Sciatic nerve (tissue), 2 donors: ENCODE results near the gene RAB11B. TPM values are rescaled to one million over a fixed set of nuclear protein-coding genes. Genes with fewer than 3 reads are reported as not detected.
"Not testable (repeated sequence)": the region's sequence is repeated elsewhere in the genome, so short reads cannot be mapped to it uniquely, and the experiment has no call there.

Experiments used
- ATAC-seq: fragments of 200-7000 bp; cut with Tn5 transposase; one replicate; pipeline ENCODE4 v1.9.1; 2020; ENCODE audit warnings: mild to moderate bottlenecking, moderate library complexity
- DNase-seq: peaks from one replicate; pipeline ENCODE4 v3.0.0-alpha.2; 2020; ENCODE audit warnings: low spot score
- intact Hi-C: fragments of 100-400 bp; cut with DNase I; formaldehyde crosslinking; loops from one replicate; pipeline ENCODE4 v1.14.2; 2022
- total RNA-seq: library from RNA; stranded (reverse); fragmentation: NEBNext Ultra II Directional; extraction: Animal tissue kit (Norgen Biotek cat#: 25700); gene quantifications from one replicate; pipeline ENCODE4 v1.2.1, GENCODE V29; 2021
- donor health status: DM: no; HTN: no; CAD: no.
- donor health status: DM: no; HTN: no; CAD: no.

RAB11B gene
- total RNA-seq, 1 donor from 2014 or later: 91.6 TPM

DNA sequence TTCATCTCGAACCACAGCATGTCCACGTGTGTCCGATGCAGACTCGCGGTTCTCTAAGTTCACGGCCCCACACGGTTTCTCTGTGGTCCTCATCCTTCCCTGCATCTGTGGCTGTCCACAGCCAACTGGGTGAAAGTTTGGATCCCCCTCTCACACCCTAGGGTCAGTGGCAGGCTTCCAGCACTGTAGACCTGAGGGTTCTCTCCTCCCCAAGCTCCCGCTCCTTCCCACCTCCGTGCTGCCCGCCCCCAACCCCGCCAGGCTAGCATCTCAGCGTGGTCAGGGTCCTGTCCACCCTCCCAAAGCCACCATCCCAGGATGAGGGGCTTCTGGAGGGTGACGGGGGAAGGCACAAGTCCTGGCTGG lies 23.2 kb upstream of the RAB11B start:
- ATAC-seq (peak; percentile 3), DNase-seq (peak; percentile 67)
- intact Hi-C loops: no loop called here

DNA sequence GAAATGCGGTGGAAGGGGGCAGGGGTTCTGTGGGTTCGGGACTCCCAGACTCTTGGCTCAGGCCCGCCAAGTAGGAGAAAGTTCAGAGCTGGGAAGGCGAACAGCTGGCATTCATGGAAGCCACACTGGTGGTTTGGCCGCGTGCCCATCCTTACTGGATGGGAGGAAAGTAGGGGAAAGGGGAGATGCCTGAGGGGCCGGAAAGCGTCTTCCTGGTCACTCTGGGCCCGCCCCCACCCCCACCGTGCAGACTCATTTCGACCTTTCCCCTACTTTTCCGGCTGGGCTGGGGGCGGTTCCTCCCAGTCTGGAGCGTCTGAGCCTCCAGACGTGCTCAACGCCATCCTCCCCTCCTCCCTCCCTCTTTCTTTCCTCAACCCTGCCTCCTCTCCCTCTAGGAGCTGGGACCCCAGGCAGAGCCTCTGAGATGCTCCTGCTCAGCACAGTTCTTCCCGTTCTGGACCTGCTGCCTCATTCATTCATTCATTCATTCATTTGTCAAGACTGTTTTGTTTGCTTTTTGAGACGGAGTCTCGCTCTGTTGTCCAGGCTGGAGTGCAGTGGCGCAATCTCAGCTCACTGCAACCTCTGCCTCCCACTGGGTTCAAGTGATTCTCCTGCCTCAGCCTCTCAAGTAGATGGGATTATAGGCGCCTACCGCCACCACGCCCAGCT lies 22.7 kb upstream of the RAB11B start:
- ATAC-seq (peak; percentile 62), DNase-seq (peak; percentile 91)
- intact Hi-C loops: no loop called here

DNA sequence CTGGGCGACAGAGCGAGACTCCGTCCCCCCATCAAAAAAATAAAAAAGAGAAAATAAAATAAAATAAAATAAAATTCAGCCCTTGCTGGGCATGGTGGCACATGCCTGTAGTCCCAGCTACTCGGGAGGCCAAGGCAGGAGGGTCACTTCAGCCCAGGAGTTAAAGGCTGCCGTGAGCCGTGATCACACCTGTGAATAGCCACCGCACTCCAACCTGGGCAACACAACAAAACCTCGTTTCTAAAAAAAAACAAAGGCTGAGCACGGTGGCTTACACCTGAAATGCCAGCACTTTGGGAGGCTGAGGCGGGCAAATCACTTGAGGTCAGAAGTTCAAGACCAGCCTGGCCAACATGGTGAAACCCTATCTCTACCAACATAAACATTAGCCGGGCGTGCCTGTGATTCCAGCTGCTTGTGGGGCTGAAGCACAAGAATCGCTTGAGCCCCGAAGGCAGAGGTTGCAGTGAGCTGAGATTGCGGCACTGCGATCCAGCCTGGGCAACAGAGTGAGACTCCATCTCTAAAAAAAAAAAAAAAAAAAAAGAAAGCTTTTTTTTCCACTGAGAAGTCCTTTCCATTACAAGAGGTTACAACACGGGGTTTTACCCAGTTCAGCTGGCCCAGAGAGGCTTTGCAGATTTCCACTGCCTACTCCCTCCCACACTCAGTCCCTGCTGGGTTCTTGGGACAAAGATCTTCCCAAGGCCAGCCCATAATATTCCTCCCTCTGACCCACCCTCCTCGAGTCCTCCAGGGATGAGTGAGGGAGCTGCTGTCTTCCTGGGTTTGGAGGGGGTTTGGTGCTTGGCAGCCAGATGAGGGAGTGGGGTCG lies 19.8 kb upstream of the RAB11B start:
- ATAC-seq: peak; percentile 81
- DNase-seq: no peak
- intact Hi-C loops: no loop called here

DNA sequence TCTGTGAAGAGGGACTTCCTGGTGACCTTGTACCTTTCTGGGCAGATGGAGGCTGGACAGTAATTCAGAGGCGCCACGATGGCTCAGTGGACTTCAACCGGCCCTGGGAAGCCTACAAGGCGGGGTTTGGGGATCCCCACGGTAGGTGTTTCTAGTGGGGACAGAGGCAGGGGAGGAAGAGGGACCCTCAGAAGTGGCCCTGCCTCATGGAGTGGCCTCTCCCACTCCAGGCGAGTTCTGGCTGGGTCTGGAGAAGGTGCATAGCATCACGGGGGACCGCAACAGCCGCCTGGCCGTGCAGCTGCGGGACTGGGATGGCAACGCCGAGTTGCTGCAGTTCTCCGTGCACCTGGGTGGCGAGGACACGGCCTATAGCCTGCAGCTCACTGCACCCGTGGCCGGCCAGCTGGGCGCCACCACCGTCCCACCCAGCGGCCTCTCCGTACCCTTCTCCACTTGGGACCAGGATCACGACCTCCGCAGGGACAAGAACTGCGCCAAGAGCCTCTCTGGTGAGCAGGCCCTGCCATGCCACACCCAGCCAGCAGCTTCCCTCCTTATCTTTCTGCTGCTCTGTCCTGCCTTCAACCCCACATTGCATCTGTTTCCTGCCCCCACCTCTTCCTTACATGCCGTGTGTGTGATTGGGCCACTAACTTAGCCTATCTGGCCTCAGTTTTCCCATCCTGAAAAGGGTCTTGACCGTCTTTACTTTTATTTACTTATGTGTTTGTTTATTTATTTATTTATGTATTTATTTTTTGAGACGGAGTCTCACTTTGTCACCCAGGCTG lies 19.0 kb upstream of the RAB11B start:
- DNase-seq (no peak), ATAC-seq (peak; percentile 1)
- intact Hi-C loops: no loop called here

DNA sequence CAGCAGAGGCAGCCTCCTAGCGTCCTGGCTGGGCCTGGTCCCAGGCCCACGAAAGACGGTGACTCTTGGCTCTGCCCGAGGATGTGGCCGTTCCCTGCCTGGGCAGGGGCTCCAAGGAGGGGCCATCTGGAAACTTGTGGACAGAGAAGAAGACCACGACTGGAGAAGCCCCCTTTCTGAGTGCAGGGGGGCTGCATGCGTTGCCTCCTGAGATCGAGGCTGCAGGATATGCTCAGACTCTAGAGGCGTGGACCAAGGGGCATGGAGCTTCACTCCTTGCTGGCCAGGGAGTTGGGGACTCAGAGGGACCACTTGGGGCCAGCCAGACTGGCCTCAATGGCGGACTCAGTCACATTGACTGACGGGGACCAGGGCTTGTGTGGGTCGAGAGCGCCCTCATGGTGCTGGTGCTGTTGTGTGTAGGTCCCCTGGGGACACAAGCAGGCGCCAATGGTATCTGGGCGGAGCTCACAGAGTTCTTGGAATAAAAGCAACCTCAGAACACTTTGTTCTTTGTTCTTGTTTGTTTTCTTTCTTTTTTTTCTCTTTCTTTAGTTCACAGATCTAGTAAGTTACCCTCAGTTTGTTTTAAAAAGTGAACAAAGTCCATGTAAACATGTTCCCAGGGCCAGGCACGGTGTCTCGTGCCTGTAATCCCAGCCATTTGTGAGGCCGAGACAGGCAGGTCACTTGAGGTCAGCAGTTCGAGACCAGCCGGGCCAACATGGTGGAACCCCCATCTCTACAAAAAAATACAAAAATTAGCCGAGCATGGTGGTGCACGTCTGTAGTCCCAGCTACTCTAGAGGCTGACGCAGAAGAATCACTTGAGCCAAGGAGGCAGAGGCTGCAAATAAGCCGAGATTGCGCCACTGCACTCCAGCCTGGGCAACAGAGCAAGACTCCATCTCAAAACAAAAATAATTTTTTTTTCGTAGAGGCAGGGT lies 16.0 kb upstream of the RAB11B start:
- DNase-seq (no peak), ATAC-seq (peak; percentile 92)
- intact Hi-C loops: no loop called here

DNA sequence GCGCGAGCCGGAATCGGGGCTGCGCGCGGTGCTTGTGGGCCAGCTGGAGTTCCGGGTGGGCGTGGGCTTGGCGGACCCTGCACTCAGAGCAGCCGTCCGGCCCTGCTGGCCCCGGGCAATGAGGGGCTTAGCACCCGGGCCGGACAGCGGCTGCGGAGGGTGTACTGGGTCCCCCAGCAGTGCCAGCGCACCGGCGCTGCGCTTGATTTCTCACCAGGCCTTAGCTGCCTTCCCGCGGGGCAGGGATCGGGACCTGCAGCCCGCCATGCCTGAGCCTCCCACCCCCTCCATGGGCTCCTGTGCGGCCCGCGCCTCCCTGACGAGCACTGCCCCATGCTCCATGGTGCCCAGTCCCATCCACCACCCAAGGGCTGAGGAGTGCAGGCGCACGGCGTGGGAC lies 14.4 kb upstream of the RAB11B start:
- DNase-seq, intact Hi-C loops, ATAC-seq: not testable (repeated sequence)

DNA sequence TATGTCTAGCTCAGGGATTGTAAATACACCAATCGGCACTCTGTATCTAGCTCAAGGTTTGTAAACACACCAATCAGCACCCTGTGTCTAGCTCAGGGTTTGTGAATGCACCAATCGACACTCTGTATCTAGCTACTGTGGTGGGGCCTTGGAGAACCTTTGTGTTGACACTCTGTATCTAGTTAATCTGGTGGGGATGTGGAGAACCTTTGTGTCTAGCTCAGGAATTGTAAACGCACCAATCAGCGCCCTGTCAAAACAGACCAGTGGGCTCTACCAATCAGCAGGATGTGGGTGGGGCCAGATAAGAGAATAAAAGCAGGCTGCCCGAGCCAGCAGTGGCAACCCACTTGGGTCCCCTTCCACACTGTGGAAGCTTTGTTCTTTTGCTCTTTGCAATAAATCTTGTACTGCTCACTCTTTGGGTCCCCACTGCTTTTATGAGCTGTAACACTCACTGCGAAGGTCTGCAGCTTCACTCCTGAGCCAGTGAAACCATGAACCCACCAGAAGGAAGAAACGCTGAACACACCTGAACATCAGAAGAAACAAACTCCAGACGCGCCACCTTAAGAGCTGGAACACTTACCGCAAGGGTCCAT lies 13.7 kb upstream of the RAB11B start:
- intact Hi-C loops, DNase-seq, ATAC-seq: not testable (repeated sequence)

DNA sequence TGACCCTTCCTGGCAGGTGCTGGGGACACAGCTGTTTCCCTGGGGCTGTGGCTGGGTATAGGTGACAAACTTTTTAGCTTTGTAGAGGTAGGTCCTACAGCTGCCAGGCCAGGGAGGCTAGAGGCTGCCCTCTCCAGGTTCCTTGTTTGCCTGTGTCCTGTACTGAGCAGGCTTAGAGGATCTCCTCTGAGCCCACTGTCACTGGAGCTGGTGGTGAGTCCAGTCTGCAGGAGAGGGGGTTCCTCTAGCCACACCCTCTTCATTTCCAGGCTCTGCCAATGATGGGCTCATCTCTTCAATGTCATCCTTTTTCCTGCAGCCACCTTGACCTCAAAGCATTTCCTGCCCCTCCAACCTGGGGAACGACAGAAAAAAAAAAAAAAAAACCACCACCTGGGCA lies 12.6 kb upstream of the RAB11B start:
- intact Hi-C loops: no loop called here
- DNase-seq (no peak), ATAC-seq (no peak)

DNA sequence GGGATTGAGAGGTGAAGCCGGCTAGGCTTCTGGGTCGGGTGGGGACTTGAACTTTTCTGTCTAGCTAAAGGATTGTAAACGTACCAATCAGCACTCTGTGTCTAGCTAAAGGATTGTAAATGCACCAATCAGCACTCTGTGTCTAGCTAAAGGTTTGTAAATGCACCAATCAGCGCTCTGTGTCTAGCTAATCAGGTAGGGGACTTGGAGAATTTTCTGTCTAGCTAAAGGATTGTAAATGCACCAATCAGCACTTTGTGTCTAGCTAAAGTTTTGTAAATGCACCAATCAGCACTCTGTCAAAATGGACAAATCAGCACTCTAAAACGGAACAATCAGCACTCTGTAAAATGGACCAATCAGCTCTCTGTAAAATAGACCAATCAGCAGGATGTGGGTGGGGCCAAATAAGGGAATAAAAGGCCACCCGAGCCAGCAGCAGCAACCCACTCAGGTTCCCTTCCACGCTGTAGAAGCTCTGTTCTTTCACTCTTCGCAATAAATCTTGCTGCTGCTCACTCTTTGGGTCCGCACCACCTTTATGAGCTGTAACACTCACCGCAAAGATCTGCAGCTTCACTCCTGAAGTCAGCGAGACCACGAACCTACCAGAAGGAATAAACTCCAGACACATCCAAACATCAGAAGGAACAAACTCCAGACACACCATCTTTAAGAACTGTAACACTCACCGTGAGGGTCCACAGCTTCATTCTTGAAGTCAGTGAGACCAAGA lies 10.8 kb upstream of the RAB11B start:
- DNase-seq, ATAC-seq, intact Hi-C loops: not testable (repeated sequence)

DNA sequence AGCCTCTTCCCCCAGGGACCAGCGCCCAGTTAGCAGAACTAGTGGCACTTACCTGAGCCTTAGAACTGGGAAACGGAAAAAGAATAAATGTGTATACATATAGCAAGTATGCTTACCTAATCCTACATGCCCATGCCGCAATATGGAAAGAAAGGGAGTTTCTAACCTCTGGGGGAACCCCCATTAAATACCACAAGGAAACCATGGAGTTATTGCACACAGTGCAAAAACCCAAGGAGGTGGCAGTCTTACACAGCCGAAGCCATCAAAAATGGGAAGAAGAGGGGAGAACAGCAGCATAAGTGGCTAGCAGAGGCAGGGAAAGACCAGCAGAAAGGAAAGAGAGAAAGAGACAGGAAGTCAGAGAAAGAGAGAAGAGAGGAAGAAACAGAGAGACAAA lies 5.6 kb upstream of the RAB11B start:
- intact Hi-C loops, DNase-seq: not testable (repeated sequence)

DNA sequence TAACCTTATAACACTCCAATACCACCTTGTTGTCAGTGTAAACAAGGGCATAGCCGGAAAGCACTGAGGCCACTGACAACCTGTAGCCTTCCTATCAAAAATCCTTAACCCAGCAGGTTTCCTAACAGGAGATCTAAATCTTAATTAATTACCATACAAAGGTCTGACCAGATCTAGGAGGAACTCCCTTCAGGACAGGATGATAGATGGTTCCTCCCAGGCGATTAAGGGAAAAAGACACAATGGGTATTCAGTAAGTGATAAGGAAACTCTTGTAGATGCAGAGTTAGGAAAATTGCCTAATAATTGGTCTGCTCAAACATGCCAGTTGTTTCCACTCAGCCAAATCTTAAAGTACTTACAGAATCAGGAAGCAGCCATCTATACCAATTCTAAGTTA lies 5.1 kb upstream of the RAB11B start:
- ATAC-seq, intact Hi-C loops: not testable (repeated sequence)

More for the DNA sequence above, 5.6 kb upstream of the RAB11B start:
- ATAC-seq: not testable (repeated sequence)

DNA sequence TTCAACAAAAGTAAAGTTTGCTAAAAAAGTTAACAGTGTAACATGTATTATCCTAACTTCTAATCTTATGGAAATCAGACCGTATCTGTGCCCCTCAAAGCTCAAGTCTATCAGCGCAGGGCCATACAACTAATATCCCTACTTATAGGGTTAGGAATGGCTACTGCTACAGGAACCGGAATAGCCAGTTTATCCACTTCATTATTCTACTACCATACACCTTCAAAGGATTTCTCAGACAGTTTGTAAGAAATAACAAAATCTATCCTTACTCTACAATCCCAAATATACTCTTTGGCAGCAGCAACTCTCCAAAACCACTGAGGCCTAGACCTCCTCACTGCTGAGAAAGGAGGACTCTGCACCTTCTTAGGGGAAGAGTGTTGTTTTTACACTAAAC lies 4.6 kb upstream of the RAB11B start:
- ATAC-seq, DNase-seq, intact Hi-C loops: not testable (repeated sequence)

More for the DNA sequence above, 5.1 kb upstream of the RAB11B start:
- DNase-seq: not testable (repeated sequence)

DNA sequence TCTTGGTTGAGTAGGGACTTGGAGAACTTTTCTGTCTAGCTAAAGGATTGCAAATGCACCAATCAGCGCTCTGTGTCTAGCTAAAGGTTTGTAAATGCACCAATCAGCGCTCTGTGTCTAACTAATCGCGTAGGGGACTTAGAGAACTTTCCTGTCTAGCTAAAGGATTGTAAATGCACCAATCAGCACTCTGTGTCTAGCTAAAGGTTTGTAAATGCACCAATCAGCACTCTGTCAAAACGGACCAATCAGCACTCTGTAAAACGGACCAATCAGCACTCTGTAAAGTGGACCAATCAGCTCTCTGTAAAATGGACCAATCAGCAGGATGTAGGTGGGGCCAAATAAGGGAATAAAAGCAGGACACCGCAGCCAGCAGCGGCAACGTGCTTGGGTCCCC lies 3.7 kb upstream of the RAB11B start:
- intact Hi-C loops, ATAC-seq, DNase-seq: not testable (repeated sequence)

DNA sequence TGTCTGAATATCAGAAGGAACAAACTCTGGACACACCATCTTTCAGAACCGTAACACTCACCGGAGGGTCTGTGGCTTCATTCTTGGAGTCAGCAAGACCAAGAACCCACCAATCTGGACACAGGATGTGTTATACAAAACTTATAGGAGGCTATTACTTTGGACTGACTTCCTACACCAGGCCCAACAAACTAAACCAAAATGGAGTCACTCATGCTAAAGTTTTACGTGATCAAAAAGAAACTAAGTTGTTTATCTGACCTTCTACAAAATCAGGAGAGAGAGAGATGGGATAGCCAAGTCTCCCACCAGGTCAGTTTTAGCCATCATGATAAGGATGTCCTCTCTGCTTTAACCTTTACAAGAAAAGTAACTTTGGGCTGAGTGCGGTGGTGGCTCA lies 3.2 kb upstream of the RAB11B start:
- intact Hi-C loops: no loop called here
- ATAC-seq (no peak), DNase-seq (no peak)

DNA sequence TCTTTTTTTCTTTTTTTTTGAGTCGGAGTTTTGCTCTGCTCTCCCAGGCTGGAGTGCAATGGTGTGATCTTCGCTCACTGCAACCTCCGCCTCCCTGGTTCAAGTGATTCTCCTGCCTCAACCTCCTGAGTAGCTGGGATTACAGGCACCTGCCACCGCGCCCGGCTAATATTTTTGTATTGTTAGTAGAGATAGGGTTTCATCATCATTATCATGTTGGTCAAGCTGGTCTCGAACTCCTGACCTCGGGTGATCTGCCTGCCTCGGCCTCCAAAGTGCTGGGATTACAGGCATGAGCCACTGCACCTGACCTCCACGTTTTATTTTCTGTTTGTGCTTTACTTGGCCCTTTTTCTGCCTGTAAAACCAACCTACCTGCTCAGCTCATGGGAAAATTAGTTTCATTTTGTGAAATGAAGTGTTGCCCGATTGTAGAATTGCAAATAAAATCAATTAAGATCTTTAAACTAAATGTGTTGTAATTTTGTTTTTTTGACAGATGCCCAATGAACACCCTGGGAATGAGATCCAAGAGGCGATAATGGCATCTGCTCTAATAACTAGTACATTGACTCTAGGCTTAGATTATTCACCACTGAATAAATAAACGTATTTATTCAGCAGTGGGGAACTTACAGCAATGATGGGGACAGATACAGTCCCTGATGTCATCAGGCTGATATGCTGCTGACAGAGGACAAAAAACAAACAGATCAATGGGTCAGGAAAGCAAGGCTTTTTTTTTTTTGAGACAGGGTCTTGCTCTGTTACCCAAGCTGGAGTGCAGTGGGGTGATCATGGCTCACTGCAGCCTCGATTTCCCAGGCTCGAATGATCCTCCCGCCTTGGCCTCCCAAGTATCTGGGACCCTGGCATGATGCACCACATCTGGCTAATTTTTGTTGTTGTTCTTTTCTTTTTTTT lies 2.2 kb upstream of the RAB11B start:
- intact Hi-C loops: no loop called here
- no peak for DNase-seq
- no peak for ATAC-seq

DNA sequence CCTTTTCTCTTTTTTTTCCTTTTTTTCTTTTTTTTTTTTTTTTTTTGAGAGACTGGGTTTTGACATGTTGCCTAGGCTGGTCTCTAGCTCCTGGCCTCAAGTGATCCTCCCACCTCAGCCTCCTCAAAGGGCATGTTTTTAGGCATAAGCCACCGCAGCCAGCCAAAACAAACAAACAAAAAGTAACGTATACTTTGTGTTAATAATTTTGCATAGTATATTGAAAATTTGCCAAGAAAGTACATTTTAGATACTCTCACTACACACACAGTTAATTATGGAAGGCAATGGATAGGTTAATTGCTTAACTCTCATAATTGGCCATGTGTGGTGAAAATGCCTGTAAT lies 1.6 kb upstream of the RAB11B start:
- no peak for ATAC-seq
- intact Hi-C loops: no loop called here
- no peak for DNase-seq

DNA sequence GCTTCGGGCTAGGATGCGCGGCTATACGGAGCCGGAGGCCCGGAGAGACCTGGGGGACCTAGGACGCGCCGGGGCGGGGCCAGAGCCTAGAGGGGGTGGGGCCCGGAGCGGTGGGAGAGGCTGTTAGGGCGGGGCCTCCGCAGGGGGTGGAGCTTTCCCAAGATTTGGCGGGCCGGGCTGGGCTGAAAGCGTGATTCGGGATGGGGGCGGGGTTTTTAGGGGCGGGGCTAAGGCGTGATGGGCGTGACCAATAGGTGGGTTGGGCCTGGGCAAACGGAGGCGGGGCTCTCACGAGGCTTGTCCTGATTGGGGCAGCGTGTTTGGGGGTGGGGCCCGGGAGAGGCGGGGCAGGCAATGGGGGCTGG lies 439 bp downstream of the RAB11B start:
- ATAC-seq (peak; percentile 84), DNase-seq (peak; percentile 99)
- intact Hi-C loops: no loop called here
